Astrocyte (in vitro differentiated cells and primary cell): ENCODE results near the gene WDR7. TPM values are rescaled to one million over a fixed set of nuclear protein-coding genes. Genes with fewer than 3 reads are reported as not detected.
A peak's percentile ranks its signal among the peaks of the same experiment; 100 is the strongest.

Source experiments
- DNase-seq: peaks from one replicate; pipeline ENCODE4 v3.0.0-alpha.2; 2010; ENCODE audit warnings: low read depth
- FAIRE-seq: peaks from 2 replicates; lab custom pipeline; 2011; peaks lifted over from hg19 to GRCh38; lab: Jason Lieb, UNC
- H2AFZ ChIP-seq: 2 replicates; pipeline ENCODE4 v1.6.0; 2012; ENCODE audit warnings: low read depth, low read length, inconsistent platforms
- H3K27ac ChIP-seq: 2 replicates; pipeline ENCODE4 v1.5.1; 2011; ENCODE audit warnings: low read depth, low read length, inconsistent platforms
- H3K27me3 ChIP-seq: 2 replicates; pipeline ENCODE4 v1.6.0; 2011; ENCODE audit warnings: low read length, inconsistent platforms; ENCODE audit not compliant: insufficient read depth
- H3K36me3 ChIP-seq: 2 replicates; pipeline ENCODE4 v1.5.1; 2011; ENCODE audit warnings: low read length, inconsistent platforms; ENCODE audit not compliant: insufficient read depth
- H3K4me1 ChIP-seq: 2 replicates; pipeline ENCODE4 v1.5.1; 2011; ENCODE audit warnings: low read length, inconsistent platforms; ENCODE audit not compliant: insufficient read depth
- H3K4me2 ChIP-seq: 2 replicates; pipeline ENCODE4 v1.6.0; 2012; ENCODE audit warnings: low read length, inconsistent platforms
- H3K4me3 ChIP-seq: 2 replicates; pipeline ENCODE4 v1.5.1; 2011; ENCODE audit warnings: low read depth, mild to moderate bottlenecking, low read length, inconsistent platforms; ENCODE audit not compliant: insufficient read depth
- H3K79me2 ChIP-seq: 2 replicates; pipeline ENCODE4 v1.6.0; 2012; ENCODE audit warnings: mild to moderate bottlenecking, low read length, inconsistent platforms; ENCODE audit not compliant: insufficient read depth
- H3K9ac ChIP-seq: 2 replicates; pipeline ENCODE4 v1.6.0; 2012; ENCODE audit warnings: mild to moderate bottlenecking, low read length, inconsistent platforms
- H3K9me3 ChIP-seq: 2 replicates; pipeline ENCODE4 v1.5.1; 2012; ENCODE audit warnings: low read depth, mild to moderate bottlenecking, low read length, inconsistent platforms; ENCODE audit not compliant: insufficient read depth
- H4K20me1 ChIP-seq: 2 replicates; pipeline ENCODE4 v1.6.0; 2012; ENCODE audit warnings: low read length, inconsistent platforms; ENCODE audit not compliant: insufficient read depth
- H3K27ac Mint-ChIP-seq: one replicate; pipeline ENCODE4 v1.8.0; 2021; ENCODE audit warnings: mild to moderate bottlenecking, mixed read lengths; ENCODE audit not compliant: unreplicated experiment
- H3K27me3 Mint-ChIP-seq: one replicate; pipeline ENCODE4 v1.8.0; 2021; ENCODE audit warnings: low read depth, mixed read lengths; ENCODE audit not compliant: unreplicated experiment
- H3K36me3 Mint-ChIP-seq: one replicate; pipeline ENCODE4 v1.8.0; 2021; ENCODE audit warnings: low read depth, mixed read lengths; ENCODE audit not compliant: unreplicated experiment
- H3K4me1 Mint-ChIP-seq: one replicate; pipeline ENCODE4 v1.8.0; 2021; ENCODE audit warnings: low read depth, mixed read lengths; ENCODE audit not compliant: unreplicated experiment
- H3K4me3 Mint-ChIP-seq: one replicate; pipeline ENCODE4 v1.8.0; 2021; ENCODE audit warnings: mild to moderate bottlenecking, moderate library complexity, mixed read lengths; ENCODE audit not compliant: unreplicated experiment
- H3K9me3 Mint-ChIP-seq: one replicate; pipeline ENCODE4 v1.8.0; 2021; ENCODE audit warnings: mild to moderate bottlenecking, mixed read lengths; ENCODE audit not compliant: unreplicated experiment
- EZH2 ChIP-seq: IDR thresholded peaks from 2 replicates; pipeline ENCODE4 v1.6.1; 2012; ENCODE audit warnings: mild to moderate bottlenecking, low read length, inconsistent platforms; ENCODE audit not compliant: insufficient read depth
- total RNA-seq: library from RNA; stranded (reverse); gene quantifications from 2 replicates; pipeline ENCODE4 v1.2.1, GENCODE V29; 2021
- TF ChIP-seq, protein P1 (sequence below): IDR thresholded peaks from 2 replicates; pipeline ENCODE4 v1.5.1; 2011; ENCODE audit warnings: low read depth, mild to moderate bottlenecking, inconsistent platforms, low read length, moderate library complexity; ENCODE audit not compliant: insufficient read depth

The WDR7 gene
- total RNA-seq, 1 donor from 2014 or later = 16.9 TPM

DNA sequence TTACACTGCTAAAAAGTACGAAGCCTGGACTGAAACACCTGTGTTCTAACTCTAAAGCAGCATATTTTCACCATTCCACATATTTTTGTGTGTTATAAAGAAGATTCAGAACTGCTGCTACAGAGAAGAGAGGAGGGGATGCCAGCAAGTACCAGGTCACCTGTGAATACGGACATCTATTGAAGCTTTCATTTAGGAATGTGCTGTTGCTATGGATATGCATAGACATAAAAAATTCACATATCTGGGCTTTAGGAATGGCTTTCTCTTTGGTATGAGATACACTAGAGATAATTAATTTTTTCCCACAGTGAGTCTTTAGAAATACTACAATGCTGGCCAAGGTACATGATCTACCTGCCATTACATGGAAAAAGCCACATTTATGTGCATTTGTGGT lies 238.5 kb downstream of the WDR7 start:
- Histone ChIP-seq H3K27me3 (no peaks in the 10 kb centered on the region), H3K36me3 (no peaks in the 10 kb centered on the region), H3K9me3 (no peaks in the 10 kb centered on the region), H3K4me1 (peaks cover 31% of the 10 kb centered on the region), H2AFZ (no peak overlapping the region), H4K20me1 (no peaks in the 10 kb centered on the region), H3K9ac (no peak overlapping the region), H3K27ac (peak overlapping the region; percentile 86), H3K79me2 (no peaks in the 10 kb centered on the region), H3K4me3 (no peak overlapping the region), H3K4me2 (peak overlapping the region; percentile 2)
- H3K4me1 Mint-ChIP-seq = peaks cover 39% of the 10 kb centered on the region
- no peaks in the 10 kb centered on the region for H3K27me3 Mint-ChIP-seq
- peak overlapping the region; percentile 46 for H3K4me3 Mint-ChIP-seq
- peaks cover 3% of the 10 kb centered on the region for H3K9me3 Mint-ChIP-seq
- TF ChIP-seq EZH2 = no peak
- TF ChIP-seq, protein P1, sequence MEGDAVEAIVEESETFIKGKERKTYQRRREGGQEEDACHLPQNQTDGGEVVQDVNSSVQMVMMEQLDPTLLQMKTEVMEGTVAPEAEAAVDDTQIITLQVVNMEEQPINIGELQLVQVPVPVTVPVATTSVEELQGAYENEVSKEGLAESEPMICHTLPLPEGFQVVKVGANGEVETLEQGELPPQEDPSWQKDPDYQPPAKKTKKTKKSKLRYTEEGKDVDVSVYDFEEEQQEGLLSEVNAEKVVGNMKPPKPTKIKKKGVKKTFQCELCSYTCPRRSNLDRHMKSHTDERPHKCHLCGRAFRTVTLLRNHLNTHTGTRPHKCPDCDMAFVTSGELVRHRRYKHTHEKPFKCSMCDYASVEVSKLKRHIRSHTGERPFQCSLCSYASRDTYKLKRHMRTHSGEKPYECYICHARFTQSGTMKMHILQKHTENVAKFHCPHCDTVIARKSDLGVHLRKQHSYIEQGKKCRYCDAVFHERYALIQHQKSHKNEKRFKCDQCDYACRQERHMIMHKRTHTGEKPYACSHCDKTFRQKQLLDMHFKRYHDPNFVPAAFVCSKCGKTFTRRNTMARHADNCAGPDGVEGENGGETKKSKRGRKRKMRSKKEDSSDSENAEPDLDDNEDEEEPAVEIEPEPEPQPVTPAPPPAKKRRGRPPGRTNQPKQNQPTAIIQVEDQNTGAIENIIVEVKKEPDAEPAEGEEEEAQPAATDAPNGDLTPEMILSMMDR = no peak
- DNase-seq (peak; percentile 55), FAIRE-seq (no peak)
- no peaks in the 10 kb centered on the region for H3K36me3 Mint-ChIP-seq
- peak overlapping the region; percentile 92 for H3K27ac Mint-ChIP-seq

DNA sequence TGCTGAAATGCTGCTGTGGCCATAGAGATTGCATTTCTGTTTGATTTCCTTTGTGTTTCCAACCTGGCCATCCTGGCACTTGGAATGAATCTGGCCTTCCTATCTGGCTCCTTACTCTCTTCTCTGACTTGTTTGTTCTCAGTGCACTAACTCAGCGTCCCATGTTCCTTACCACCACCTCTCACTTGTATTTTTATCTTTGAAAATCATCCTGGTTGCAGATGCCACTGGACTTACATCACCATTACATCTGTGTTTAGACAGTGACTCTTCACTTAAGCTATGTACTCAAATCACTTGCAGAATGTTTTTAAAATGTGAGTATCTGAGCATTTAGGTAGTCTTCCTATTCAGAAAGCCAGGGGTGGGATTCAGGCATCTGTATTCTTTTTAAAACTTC lies 239.5 kb downstream of the WDR7 start:
- Mint-ChIP-seq H3K4me3 (peak overlapping the region; percentile 17), H3K4me1 (peaks cover 39% of the 10 kb centered on the region), H3K9me3 (peaks cover 3% of the 10 kb centered on the region), H3K27me3 (no peaks in the 10 kb centered on the region), H3K36me3 (no peaks in the 10 kb centered on the region), H3K27ac (peak overlapping the region; percentile 92)
- Histone ChIP-seq H3K27me3 (no peaks in the 10 kb centered on the region), H3K4me3 (no peak overlapping the region), H3K36me3 (no peaks in the 10 kb centered on the region), H3K9me3 (no peaks in the 10 kb centered on the region), H2AFZ (no peak overlapping the region), H3K9ac (peak overlapping the region; percentile 52), H3K4me1 (peaks cover 31% of the 10 kb centered on the region), H3K4me2 (peak overlapping the region; percentile 72), H3K27ac (peak overlapping the region; percentile 86), H3K79me2 (no peaks in the 10 kb centered on the region), H4K20me1 (no peaks in the 10 kb centered on the region)
- FAIRE-seq (peak; percentile 99), DNase-seq (peak; percentile 97)
- TF ChIP-seq, protein P1 = no peak
- TF ChIP-seq EZH2 = no peak

DNA sequence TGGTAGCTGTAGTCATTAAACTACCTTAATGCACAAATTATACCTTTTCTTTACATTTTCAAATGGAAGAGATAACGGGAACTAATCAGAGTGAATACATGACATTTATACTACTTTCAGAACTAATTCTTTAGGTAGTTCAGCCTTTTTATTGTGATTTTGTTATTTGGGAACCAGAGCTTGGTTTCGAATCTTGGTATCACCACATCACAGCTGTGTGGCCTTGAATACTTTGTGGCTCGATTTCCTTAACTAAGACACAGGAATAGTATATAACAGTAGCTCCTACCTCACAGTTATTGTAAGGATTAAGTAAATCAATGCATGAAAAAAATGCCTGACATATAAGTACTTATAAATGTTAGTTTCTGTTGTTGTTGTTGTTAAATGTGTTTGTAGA lies 240.0 kb downstream of the WDR7 start:
- no peak overlapping the region for H3K4me3 ChIP-seq
- Mint-ChIP-seq H3K9me3 (no peaks in the 10 kb centered on the region), H3K4me1 (peaks cover 39% of the 10 kb centered on the region), H3K27ac (peak overlapping the region; percentile 92), H3K4me3 (no peak overlapping the region), H3K36me3 (no peaks in the 10 kb centered on the region), H3K27me3 (no peaks in the 10 kb centered on the region)
- no peaks in the 10 kb centered on the region for H3K79me2 ChIP-seq
- FAIRE-seq (no peak), DNase-seq (no peak)
- peaks cover 31% of the 10 kb centered on the region for H3K4me1 ChIP-seq
- H3K27me3 ChIP-seq = no peaks in the 10 kb centered on the region
- H4K20me1 ChIP-seq = no peaks in the 10 kb centered on the region
- H3K9ac ChIP-seq = peak overlapping the region; percentile 52
- H3K9me3 ChIP-seq = no peaks in the 10 kb centered on the region
- peak overlapping the region; percentile 86 for H3K27ac ChIP-seq
- H2AFZ ChIP-seq = no peak overlapping the region
- TF ChIP-seq EZH2 = no peak
- TF ChIP-seq, protein P1 = no peak
- H3K36me3 ChIP-seq = no peaks in the 10 kb centered on the region
- H3K4me2 ChIP-seq = peak overlapping the region; percentile 72
